Measurements from ENCODE around the gene SFSWAP.

- TF ChIP-seq CTCF (IDR thresholded peaks at IDR 0.05; ENCODE audit: poor library complexity) = no peak
- TF ChIP-seq EZH2 (IDR thresholded peaks at IDR 0.05; ENCODE audit: borderline replicate concordance) = no peak
- no peak for TF ChIP-seq EZH2phosphoT487 (IDR thresholded peaks at IDR 0.05; ENCODE audit: low read depth, severe bottlenecking, unreplicated experiment)
Measured at GRCh38 chr12:131800594-131801135, 89.8 kb downstream of the SFSWAP start.

Measured in hepatocyte (in vitro differentiated cells).